22Rv1 (cell line): ENCODE data around the gene ACTR3C.

Experiments
- CTCF ChIP-seq: fragments of 450-650 bp; IDR thresholded peaks from 2 replicates; pipeline ENCODE4 v1.5.1; 2017; ENCODE audit warnings: mild to moderate bottlenecking
- ZFX ChIP-seq: fragments of 450-650 bp; IDR thresholded peaks from 2 replicates; pipeline ENCODE4 v1.6.1; 2017; ENCODE audit warnings: antibody characterized with exemption, borderline replicate concordance

DNA sequence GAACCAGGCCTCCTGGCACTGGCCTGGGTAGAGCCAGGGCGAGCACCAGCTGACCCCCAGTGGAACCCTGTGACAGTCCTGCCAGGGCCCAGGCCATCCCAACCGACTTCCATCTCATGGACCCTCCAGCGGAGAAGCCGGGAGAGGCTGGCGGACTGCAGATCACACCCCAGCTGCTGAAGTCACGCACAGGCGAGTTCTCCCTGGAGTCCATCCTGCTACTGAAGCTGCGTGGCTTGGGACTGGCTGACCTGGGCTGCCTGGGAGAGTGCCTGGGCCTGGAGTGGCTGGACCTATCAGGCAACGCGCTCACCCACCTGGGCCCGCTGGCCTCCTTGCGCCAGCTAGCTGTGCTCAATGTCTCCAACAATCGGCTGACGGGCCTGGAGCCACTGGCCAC is 13.4 kb upstream of the ACTR3C start:
- TF ChIP-seq CTCF (no peak), ZFX (no peak)
